GM12874 (cell line): ENCODE data around the gene ITPR1.

ENCODE experiments used
- CTCF ChIP-seq: IDR thresholded peaks from 2 replicates; pipeline ENCODE4 v1.5.1; 2011; ENCODE audit warnings: low read depth, mild to moderate bottlenecking, control low read depth, low read length, moderate library complexity; ENCODE audit not compliant: insufficient read depth

Gene ITPR1

GRCh38 chr3:4766716-4767499 is 273.8 kb downstream of the ITPR1 start:
- no peak for TF ChIP-seq CTCF

- TF ChIP-seq CTCF, result no peak
These were observed 274.9 kb downstream of the ITPR1 start for GRCh38 chr3:4768021-4768420.

GRCh38 chr3:4768521-4768920 is 275.4 kb downstream of the ITPR1 start:
- no peak for TF ChIP-seq CTCF

- no peak for TF ChIP-seq CTCF
These were observed 277.4 kb downstream of the ITPR1 start for GRCh38 chr3:4770561-4770960.

- no peak for TF ChIP-seq CTCF
These were observed 278.1 kb downstream of the ITPR1 start for GRCh38 chr3:4771243-4771642.

GRCh38 chr3:4772171-4772804 is 279.1 kb downstream of the ITPR1 start:
- TF ChIP-seq CTCF, result no peak

- TF ChIP-seq CTCF, result no peak
These were observed 279.7 kb downstream of the ITPR1 start for GRCh38 chr3:4772858-4773257.
